GM23338 (cell line): ENCODE measurements around the gene GRB14. TPM values are rescaled to one million over a fixed set of nuclear protein-coding genes. Genes with fewer than 3 reads are reported as not detected.

Source experiments
- ATAC-seq: fragments of 200-7000 bp; cut with Tn5 transposase; 3 replicates; pipeline ENCODE4 v1.9.1; 2020
- DNase-seq: peaks from one replicate; pipeline ENCODE4 v3.0.0-alpha.2; 2015; ENCODE audit warnings: low spot score
- H2AFZ ChIP-seq: fragments of 200-600 bp; sonication (generic); 2 replicates; pipeline ENCODE4 v1.8.0; 2016; ENCODE audit warnings: antibody characterized with exemption, mild to moderate bottlenecking, moderate library complexity
- H3F3A ChIP-seq: fragments of 200-600 bp; sonication (generic); replicated peaks from 2 replicates; pipeline ENCODE4 v1.8.0; 2017; ENCODE audit warnings: antibody characterized with exemption, mixed run types, low read depth
- H3K27ac ChIP-seq: fragments of 200-600 bp; sonication (generic); 2 replicates; pipeline ENCODE4 v1.6.1; 2016; ENCODE audit warnings: low read depth
- H3K27me3 ChIP-seq: fragments of 200-600 bp; sonication (generic); 2 replicates; pipeline ENCODE4 v1.8.0; 2016; ENCODE audit warnings: mild to moderate bottlenecking, mixed run types, moderate library complexity; ENCODE audit not compliant: insufficient read depth
- H3K36me3 ChIP-seq: fragments of 200-600 bp; sonication (generic); 2 replicates; pipeline ENCODE4 v1.8.0; 2016; ENCODE audit warnings: mild to moderate bottlenecking; ENCODE audit not compliant: insufficient read depth
- H3K4me1 ChIP-seq: fragments of 200-600 bp; sonication (generic); 2 replicates; pipeline ENCODE4 v1.8.0; 2016; ENCODE audit warnings: mild to moderate bottlenecking, moderate library complexity; ENCODE audit not compliant: insufficient read depth
- H3K4me2 ChIP-seq: fragments of 200-600 bp; sonication (generic); 2 replicates; pipeline ENCODE4 v1.7.1; 2017; ENCODE audit warnings: mixed run types
- H3K4me3 ChIP-seq: fragments of 200-600 bp; sonication (generic); 2 replicates; pipeline ENCODE4 v1.6.1; 2016; ENCODE audit warnings: mixed run types
- H3K79me2 ChIP-seq: fragments of 200-600 bp; sonication (generic); replicated peaks from 2 replicates; pipeline ENCODE4 v1.8.0; 2017; ENCODE audit warnings: mild to moderate bottlenecking; ENCODE audit not compliant: insufficient read depth
- H3K9me2 ChIP-seq: fragments of 200-600 bp; sonication (generic); 2 replicates; pipeline ENCODE4 v1.8.0; 2017; ENCODE audit not compliant: insufficient read depth
- H4K20me1 ChIP-seq: fragments of 200-600 bp; sonication (generic); replicated peaks from 2 replicates; pipeline ENCODE4 v1.8.0; 2017; ENCODE audit warnings: mild to moderate bottlenecking; ENCODE audit not compliant: insufficient read depth
- H3K27ac Mint-ChIP-seq: 2 replicates; pipeline ENCODE4 v1.8.0; 2020; ENCODE audit warnings: inconsistent platforms, mild to moderate bottlenecking, moderate library complexity, mixed read lengths
- H3K27me3 Mint-ChIP-seq: 3 replicates; pipeline ENCODE4 v1.8.0; 2022; ENCODE audit warnings: low read depth, mild to moderate bottlenecking, moderate library complexity, mixed read lengths, inconsistent platforms; ENCODE audit not compliant: insufficient read depth, poor library complexity
- H3K36me3 Mint-ChIP-seq: 3 replicates; pipeline ENCODE4 v1.8.0; 2021; ENCODE audit warnings: low read depth, mild to moderate bottlenecking, inconsistent platforms, moderate library complexity, mixed read lengths
- H3K4me1 Mint-ChIP-seq: 3 replicates; pipeline ENCODE4 v1.8.0; 2020; ENCODE audit warnings: mild to moderate bottlenecking, inconsistent platforms, mixed read lengths
- H3K4me3 Mint-ChIP-seq: 3 replicates; pipeline ENCODE4 v1.8.0; 2021; ENCODE audit warnings: moderate library complexity, mild to moderate bottlenecking, inconsistent platforms, mixed read lengths
- H3K9me3 Mint-ChIP-seq: 3 replicates; pipeline ENCODE4 v1.8.0; 2020; ENCODE audit warnings: moderate library complexity, mild to moderate bottlenecking, inconsistent platforms, mixed read lengths
- CREB1 ChIP-seq: fragments of 250-450 bp; sonication (Bioruptor Pico); IDR thresholded peaks from 2 replicates; pipeline ENCODE4 v1.5.0; 2020; ENCODE audit warnings: low read depth, mild to moderate bottlenecking, moderate library complexity
- ETS1 ChIP-seq: IDR thresholded peaks from 2 replicates; pipeline ENCODE4 v1.6.1; 2016; ENCODE audit warnings: antibody characterized with exemption
- EZH2 ChIP-seq: fragments of 200-600 bp; sonication (generic); IDR thresholded peaks from one replicate; pipeline ENCODE4 v1.8.0; 2017; ENCODE audit warnings: antibody characterized with exemption, mild to moderate bottlenecking, low read depth; ENCODE audit not compliant: unreplicated experiment
- EZH2phosphoT487 ChIP-seq: fragments of 200-600 bp; sonication (generic); IDR thresholded peaks from one replicate; pipeline ENCODE4 v1.8.1; 2018; ENCODE audit warnings: antibody characterized with exemption; ENCODE audit not compliant: unreplicated experiment
- JUNB ChIP-seq: IDR thresholded peaks from one replicate; pipeline ENCODE4 v1.6.1; 2016; ENCODE audit warnings: antibody characterized with exemption; ENCODE audit not compliant: unreplicated experiment
- NANOG ChIP-seq: IDR thresholded peaks from 2 replicates; pipeline ENCODE4 v1.6.1; 2016; ENCODE audit warnings: antibody characterized with exemption, borderline replicate concordance
- POLR2AphosphoS5 ChIP-seq: IDR thresholded peaks from 2 replicates; pipeline ENCODE4 v1.6.1; 2016; ENCODE audit warnings: antibody characterized with exemption, low read depth
- REST ChIP-seq: IDR thresholded peaks from one replicate; pipeline ENCODE4 v1.6.1; 2018; ENCODE audit warnings: antibody characterized with exemption; ENCODE audit not compliant: unreplicated experiment
- STAT1 ChIP-seq: IDR thresholded peaks from one replicate; pipeline ENCODE4 v1.6.1; 2016; ENCODE audit warnings: antibody characterized with exemption; ENCODE audit not compliant: unreplicated experiment
- ZNF114 ChIP-seq: fragments of 250-450 bp; sonication (Bioruptor Pico); IDR thresholded peaks from 2 replicates; pipeline ENCODE4 v1.5.0; 2020; ENCODE audit warnings: mild to moderate bottlenecking, moderate library complexity
- ZNF331 ChIP-seq: fragments of 250-450 bp; sonication (Bioruptor Pico); IDR thresholded peaks from 2 replicates; pipeline ENCODE4 v1.5.0; 2020; ENCODE audit warnings: low read depth, mild to moderate bottlenecking, moderate library complexity
- ZNF462 ChIP-seq: fragments of 250-450 bp; sonication (Bioruptor Pico); IDR thresholded peaks from 2 replicates; pipeline ENCODE4 v1.5.0; 2020; ENCODE audit warnings: mild to moderate bottlenecking, moderate library complexity
- polyA plus RNA-seq: library from polyadenylated mRNA; unstranded; fragments of >200 nt; fragmentation: Nextera tagmentation; extraction: Ambion mirVana; gene quantifications from 2 replicates; pipeline ENCODE4 v1.2.1, GENCODE V29; 2016
- total RNA-seq: library from RNA; depleted of rRNA; stranded (reverse); fragments of >200 nt; shearing (Covaris generic); gene quantifications from 2 replicates; pipeline ENCODE4 v1.2.3, GENCODE V29; 2014

The GRB14 gene
- total and polyA plus RNA-seq, 2 experiments from 2014 or later: 16.0 to 28.9 TPM

- TF ChIP-seq POLR2AphosphoS5 (no peak), ZNF114 (CRISPR knock-in tag) (no peak), EZH2 (no peak), NANOG (no peak), REST (no peak), JUNB (no peak), ETS1 (no peak)
Measured at GRCh38 chr2:164651361-164651760, 30.1 kb upstream of the GRB14 start (continued).

- Histone ChIP-seq H3K4me2 (no peak overlapping the region), H3K9me2 (no peaks in the 10 kb centered on the region), H3K36me3 (no peaks in the 10 kb centered on the region), H3K27ac (no peak overlapping the region), H3K4me1 (no peaks in the 10 kb centered on the region), H3K4me3 (no peak overlapping the region), H4K20me1 (no peaks in the 10 kb centered on the region), H2AFZ (no peak overlapping the region), H3F3A (no peaks in the 10 kb centered on the region), H3K27me3 (no peaks in the 10 kb centered on the region), H3K79me2 (no peaks in the 10 kb centered on the region)
- Mint-ChIP-seq H3K4me1 (no peaks in the 10 kb centered on the region), H3K27me3 (peaks cover 3% of the 10 kb centered on the region), H3K27ac (no peak overlapping the region), H3K9me3 (peaks cover 17% of the 10 kb centered on the region), H3K36me3 (peaks cover 3% of the 10 kb centered on the region; the same call in 2 of the 3 replicates), H3K4me3 (no peak overlapping the region)
- no peak for TF ChIP-seq ZNF462 (CRISPR knock-in tag)
- TF ChIP-seq ZNF114 (CRISPR knock-in tag): no peak
- TF ChIP-seq CREB1 (CRISPR knock-in tag): no peak
- TF ChIP-seq JUNB: no peak
- no peak for TF ChIP-seq POLR2AphosphoS5
- TF ChIP-seq ETS1: no peak
- TF ChIP-seq ZNF331 (CRISPR knock-in tag): no peak
- no peak for TF ChIP-seq STAT1
- TF ChIP-seq EZH2phosphoT487: no peak
- TF ChIP-seq EZH2: no peak
- no peak for ATAC-seq
- DNase-seq: no peak
Measured at GRCh38 chr2:164644036-164644700, 22.9 kb upstream of the GRB14 start.
